A673 (cell line): ENCODE results near the gene CCSAP.

Source experiments
- EZH2 ChIP-seq: fragments of 200-600 bp; sonication (generic); IDR thresholded peaks from 2 replicates; pipeline ENCODE4 v1.6.1; 2017; ENCODE audit warnings: borderline replicate concordance, low read depth, mild to moderate bottlenecking, mixed read lengths, antibody characterized with exemption, low read length; ENCODE audit not compliant: poor library complexity, severe bottlenecking
- TF ChIP-seq, protein P1 (sequence below): fragments of 300-800, 200-600 bp; sonication (generic); conservative IDR thresholded peaks from 2 replicates; pipeline ENCODE4 v1.5.1; 2017; ENCODE audit warnings: low read depth, mild to moderate bottlenecking, antibody characterized with exemption, low read length, moderate library complexity, mixed read lengths

DNA sequence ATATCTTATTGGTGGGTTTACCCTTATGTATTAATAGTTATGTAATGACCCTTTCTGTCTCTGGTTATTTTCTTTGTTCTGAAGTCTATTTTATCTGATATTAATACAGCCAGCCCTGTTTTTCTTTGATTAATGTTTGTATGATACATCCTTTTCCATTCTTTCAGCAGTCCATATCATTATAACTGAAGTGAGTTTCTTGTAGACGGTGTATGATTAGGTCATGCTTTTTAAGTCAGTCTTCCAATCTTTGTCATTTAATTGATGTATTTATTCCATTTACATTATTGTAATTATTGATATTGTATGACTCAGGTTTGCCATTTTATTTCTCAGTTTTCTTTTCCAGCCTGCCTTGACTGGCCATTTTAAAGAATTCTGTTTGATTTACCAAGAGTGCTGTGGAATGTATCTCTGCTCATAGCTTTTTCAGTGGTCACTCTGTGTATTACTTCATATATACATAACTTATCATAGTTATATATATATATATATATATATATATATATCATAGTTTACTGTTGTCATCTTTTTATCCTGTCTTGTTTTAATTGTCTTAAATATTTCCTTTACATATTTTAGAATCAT, 61.4 kb downstream of the CCSAP start:
- TF ChIP-seq, protein P1, sequence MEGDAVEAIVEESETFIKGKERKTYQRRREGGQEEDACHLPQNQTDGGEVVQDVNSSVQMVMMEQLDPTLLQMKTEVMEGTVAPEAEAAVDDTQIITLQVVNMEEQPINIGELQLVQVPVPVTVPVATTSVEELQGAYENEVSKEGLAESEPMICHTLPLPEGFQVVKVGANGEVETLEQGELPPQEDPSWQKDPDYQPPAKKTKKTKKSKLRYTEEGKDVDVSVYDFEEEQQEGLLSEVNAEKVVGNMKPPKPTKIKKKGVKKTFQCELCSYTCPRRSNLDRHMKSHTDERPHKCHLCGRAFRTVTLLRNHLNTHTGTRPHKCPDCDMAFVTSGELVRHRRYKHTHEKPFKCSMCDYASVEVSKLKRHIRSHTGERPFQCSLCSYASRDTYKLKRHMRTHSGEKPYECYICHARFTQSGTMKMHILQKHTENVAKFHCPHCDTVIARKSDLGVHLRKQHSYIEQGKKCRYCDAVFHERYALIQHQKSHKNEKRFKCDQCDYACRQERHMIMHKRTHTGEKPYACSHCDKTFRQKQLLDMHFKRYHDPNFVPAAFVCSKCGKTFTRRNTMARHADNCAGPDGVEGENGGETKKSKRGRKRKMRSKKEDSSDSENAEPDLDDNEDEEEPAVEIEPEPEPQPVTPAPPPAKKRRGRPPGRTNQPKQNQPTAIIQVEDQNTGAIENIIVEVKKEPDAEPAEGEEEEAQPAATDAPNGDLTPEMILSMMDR, result no peak
- no peak for TF ChIP-seq EZH2
